Activated CD4-positive, alpha-beta T cell treated with anti-CD3 and anti-CD28 coated beads for 24 hours (primary cell): ENCODE data around the gene TNFAIP8L1.
"Not testable (repeated sequence)": the region's sequence is repeated elsewhere in the genome, so short reads cannot be mapped to it uniquely, and the experiment has no call there.

Source experiments
- DNase-seq, 2 donors: peaks; one replicate each; pipeline ENCODE4 v3.0.0-alpha.2; 2020; ENCODE audit warnings: low read depth in 2 of 2

The TNFAIP8L1 gene

DNA sequence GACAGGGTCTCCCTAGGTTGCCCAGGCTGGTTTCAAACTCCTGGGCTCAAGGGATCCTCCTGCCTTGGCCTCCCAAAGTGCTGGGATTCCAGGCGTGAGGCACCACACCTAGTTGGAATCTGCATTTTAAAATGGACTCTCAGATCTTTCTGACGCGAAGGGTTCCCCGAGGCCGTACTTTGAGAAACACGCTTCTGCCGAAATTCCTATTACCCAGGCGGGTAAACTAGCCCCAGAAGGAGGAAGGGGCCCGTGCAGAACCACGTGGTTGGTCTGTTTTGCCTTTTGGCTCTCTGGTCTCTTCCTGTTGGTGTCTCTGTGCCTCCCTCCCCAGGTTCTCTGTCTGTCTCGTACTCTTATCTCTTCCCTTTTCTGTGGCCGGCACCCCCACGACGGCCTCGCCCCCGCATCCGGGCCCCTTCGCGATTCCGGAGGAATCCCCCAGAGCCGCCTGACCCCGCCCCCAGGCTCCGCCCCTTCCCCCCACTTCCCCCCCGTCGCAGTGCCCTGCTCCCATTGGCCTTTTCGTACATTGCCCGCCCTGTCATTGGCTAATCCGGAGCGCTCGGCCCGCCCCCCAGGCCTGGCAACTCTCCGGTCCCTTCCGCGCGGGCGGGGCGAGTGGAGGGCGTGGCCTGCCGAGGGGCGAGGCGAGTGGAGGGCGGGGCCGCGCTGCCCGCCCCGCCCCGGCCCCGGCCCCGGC, at the start of gene TNFAIP8L1:
TSS of gene TNFAIP8L1 (plus strand) at position 689 of the 703 bp plus-strand sequence. CDS start 12,354 bp downstream, outside the sequence.
- peak; percentile 97 to 99 for DNase-seq

- DNase-seq = no peak
These were observed 49.5 kb upstream of the TNFAIP8L1 start for GRCh38 chr19:4589579-4590410.

DNA sequence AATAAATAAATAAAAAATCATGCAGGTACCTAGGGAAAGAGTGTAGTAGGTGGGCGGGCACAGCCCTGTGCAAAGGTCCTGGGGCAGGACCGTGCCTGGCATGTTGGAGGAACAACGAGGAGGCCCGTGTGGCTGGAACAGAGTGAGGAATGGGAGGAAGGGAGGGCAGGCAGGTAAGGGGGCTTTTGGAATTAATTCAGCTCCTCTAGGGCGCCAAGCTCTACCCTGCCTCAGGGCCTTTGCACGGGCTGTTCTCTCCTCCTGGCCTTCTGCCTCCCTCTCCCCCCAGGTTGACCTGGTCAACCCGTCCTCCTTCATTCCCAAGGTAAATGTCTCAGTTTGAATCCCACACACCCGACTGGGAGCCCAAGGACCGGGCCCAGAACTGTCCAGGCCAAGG, 48.8 kb upstream of the TNFAIP8L1 start:
- no peak for DNase-seq

GRCh38 chr19:4591320-4591719, 48.0 kb upstream of the TNFAIP8L1 start:
- DNase-seq = no peak

GRCh38 chr19:4592445-4592844, 46.9 kb upstream of the TNFAIP8L1 start:
- no peak for DNase-seq

GRCh38 chr19:4593409-4593851, 45.9 kb upstream of the TNFAIP8L1 start:
- no peak for DNase-seq

- DNase-seq = no peak
These were observed 45.1 kb upstream of the TNFAIP8L1 start for GRCh38 chr19:4594201-4594600.

DNA sequence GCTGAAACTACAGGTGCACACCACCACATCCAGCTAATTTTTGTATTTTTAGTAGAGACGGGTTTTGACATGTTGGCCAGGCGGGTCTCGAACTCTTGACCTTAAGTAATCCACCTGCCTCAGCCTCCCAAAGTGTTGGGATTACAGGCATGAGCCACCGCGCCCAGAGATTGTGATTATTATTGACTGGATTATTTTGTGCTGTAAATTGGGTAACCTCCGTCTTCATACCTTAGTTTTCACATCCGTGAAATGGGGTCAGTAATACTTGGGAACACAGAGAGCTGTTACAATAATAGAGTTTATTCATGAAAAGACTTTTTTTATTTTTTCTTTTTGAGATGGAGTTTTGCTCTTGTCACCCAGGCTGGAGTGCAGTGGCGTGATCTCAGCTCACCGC, 44.2 kb upstream of the TNFAIP8L1 start:
- not testable (repeated sequence) for DNase-seq

DNA sequence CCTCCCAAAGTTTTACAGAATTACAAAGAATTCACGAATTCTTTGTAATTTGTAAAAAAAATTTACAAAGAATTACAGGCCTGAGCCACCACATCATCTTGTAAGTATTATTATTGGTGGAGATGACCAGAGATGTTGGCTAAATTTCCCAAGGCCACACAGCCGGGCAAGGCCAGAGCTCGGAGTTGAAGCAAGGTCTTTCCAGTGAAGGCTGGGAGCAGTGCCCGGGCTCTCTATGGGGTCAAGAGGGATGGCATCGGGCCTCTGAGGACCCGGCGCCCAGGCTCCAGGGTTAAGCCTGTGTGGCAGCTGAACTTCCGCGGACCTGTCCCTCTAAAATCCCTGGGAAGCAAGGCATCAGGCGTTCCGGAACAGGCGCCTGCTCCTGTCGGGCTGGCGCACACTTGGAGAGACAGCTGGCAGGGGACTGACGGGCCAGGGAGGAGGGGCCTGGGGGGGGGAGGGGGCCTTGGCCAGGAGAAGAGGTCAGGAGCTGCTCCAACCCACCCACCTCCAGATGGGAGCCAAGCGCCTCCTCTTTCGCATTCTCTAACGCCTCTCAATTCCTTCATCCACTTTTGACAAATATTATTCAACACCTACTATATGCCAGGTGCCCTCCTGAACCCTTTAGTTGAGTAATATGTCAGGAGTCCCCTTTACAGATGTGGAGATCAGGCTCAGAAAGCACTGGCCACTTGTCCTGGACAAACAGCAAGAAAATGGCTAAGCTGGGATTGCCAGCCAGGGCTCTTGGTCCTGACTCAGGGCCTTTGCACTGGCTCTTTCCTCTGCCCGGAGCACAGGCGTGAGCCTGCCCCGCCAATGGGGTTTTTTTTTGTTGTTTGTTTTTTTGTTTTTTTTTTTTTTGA, 43.0 kb upstream of the TNFAIP8L1 start:
- DNase-seq = no peak

GRCh38 chr19:4597278-4597974, 41.9 kb upstream of the TNFAIP8L1 start:
- no peak for DNase-seq

DNA sequence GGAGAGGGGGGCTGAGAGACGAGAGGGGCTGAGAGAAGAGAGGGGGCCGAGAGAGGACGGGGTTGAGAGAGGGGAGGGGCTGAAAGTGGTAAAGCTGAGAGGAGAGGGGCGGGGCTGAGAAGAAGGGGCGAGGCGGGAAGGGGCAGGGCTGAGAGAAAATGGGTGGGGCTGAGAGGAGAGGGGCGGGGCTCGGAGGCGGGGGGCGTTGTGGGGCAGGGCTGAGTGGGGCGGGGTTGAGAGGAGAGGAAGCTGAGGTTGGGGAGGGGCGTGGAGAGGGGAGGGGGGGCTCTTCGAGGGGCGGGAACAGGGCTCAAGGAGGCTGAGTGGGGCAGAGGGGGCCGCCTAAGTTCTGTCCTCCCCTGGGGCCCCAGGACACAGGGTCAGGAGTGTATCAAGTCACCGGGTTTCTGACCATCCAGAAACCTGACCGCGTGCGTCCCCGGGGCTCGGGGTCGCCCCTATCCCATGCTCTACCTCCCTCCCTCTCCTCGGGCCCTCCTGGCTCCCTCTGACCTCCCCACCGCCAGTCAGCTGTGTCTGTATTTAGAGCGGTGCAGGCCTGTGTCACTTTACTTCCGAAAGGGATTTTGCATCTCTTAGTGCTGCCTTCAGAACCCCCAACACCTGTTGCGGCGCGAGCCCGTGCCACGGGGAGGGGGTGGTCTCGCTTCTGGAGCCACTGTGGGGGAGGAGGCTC, 41.2 kb upstream of the TNFAIP8L1 start:
- peak; percentile 15 to 40 for DNase-seq

GRCh38 chr19:4598712-4599111, 40.6 kb upstream of the TNFAIP8L1 start:
- DNase-seq = no peak

DNA sequence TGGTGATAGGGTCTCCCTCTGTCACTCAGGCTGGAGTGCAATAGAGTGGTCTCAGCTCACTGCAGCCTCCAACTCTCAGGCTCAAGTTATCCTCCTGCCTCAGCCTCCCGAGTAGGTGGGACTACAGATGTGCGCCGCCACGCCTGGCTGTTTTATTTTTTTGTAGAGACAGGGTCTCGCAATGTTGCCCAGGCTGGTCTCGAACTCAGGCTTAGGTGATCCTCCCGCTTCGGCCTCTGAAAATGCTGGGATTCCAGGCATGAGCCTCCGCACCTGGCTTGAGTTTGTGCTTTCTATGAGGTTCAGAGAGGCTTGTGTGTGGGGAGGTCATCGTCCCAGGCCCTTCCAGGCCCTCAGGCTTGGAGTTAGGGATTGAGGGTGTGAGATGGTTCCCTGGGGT, 39.2 kb upstream of the TNFAIP8L1 start:
- no peak for DNase-seq

GRCh38 chr19:4600893-4601292, 38.4 kb upstream of the TNFAIP8L1 start:
- DNase-seq = no peak

- DNase-seq = no peak
These were observed 37.0 kb upstream of the TNFAIP8L1 start for GRCh38 chr19:4602173-4602788.

DNA sequence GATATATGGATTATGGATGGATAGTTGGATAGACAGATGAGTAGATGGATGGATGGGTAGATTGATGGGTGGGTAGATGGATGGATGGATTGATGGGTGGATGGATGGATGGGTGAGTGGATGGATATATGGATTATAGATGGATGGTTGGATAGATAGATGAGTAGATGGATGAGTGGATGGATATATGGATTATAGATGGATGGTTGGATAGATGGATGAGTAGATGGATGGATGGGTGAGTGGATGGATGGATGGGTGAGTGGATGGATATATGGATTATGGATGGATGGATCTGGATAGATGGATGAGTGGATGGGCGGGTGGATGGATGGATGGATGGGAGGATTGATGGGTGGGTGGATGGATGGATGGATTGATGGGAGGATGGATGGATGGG, 36.4 kb upstream of the TNFAIP8L1 start:
- DNase-seq = no peak

- no peak for DNase-seq
These were observed 34.4 kb upstream of the TNFAIP8L1 start for GRCh38 chr19:4604912-4605311.

DNA sequence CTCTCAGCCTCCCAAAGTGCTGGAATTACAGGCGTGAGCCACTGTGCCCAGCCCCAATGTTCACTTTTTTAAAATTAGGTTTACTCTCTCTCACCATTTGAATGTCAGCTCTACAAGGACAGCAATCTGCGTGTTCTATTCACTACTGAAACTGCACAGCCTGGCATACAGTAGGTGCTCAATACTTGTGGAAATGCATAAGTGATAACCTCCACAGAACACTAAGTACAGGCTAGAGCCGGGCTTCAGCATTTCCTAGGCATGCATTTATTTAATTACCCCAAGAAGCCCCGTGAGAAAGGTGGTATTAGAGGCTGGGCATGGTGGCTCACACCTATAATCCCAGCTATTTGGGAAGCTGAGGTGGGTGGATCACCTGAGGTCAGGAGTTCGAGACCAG, 33.1 kb upstream of the TNFAIP8L1 start:
- no peak for DNase-seq

DNA sequence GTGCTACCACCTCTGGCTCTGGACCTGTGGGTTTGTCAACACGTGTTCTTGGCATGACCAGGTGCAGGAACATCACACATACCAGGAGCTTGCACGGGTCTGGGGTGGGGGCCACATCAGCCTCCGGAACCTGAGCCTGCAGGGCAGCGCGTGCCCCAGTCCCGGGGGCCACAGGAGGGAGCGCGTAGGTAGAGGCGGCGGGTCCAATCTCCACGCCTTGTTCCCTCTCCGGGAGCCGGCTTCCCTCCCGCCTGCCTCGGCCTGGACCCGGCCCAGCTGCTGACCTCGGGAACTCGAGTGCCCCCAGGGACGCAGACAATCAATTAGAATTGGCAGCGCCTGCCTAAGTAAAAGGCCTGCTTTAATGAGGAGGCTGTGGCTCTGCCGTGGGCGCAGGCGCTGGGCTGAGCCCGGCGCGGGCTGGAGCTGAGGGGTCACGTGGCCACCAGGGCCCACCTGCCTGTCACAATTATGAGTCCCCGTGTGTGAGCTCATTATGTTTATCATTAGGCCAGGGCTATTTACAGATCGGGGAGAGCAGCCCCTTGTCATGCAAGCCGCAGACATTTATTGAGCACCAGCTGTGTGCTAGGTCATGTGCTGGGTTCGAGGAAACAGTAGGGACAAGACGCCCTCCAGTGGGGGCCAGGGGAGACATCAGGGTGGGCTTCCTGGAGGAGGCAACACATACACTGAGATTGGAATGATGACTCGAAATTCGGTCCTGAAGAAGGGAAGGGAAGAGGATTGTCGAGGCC, 32.2 kb upstream of the TNFAIP8L1 start:
- no peak for DNase-seq
